Breast epithelium (tissue), 3 donors: ENCODE results near the gene BCAT1.

ENCODE experiments used
- POLR2AphosphoS5 ChIP-seq, 3 donors: sonication (generic); formaldehyde crosslinking; IDR thresholded peaks; one replicate each; pipeline ENCODE4 v1.6.1; 2017; ENCODE audit warnings: antibody characterized with exemption in 3 of 3
- TF ChIP-seq, protein P1 (sequence below), 3 donors: fragments of 450-650 bp; IDR thresholded peaks; one replicate each; pipeline ENCODE4 v1.5.1; 2016 to 2017; ENCODE audit warnings: antibody characterized with exemption in 3 of 3, mild to moderate bottlenecking in 3 of 3, moderate library complexity in 3 of 3

DNA sequence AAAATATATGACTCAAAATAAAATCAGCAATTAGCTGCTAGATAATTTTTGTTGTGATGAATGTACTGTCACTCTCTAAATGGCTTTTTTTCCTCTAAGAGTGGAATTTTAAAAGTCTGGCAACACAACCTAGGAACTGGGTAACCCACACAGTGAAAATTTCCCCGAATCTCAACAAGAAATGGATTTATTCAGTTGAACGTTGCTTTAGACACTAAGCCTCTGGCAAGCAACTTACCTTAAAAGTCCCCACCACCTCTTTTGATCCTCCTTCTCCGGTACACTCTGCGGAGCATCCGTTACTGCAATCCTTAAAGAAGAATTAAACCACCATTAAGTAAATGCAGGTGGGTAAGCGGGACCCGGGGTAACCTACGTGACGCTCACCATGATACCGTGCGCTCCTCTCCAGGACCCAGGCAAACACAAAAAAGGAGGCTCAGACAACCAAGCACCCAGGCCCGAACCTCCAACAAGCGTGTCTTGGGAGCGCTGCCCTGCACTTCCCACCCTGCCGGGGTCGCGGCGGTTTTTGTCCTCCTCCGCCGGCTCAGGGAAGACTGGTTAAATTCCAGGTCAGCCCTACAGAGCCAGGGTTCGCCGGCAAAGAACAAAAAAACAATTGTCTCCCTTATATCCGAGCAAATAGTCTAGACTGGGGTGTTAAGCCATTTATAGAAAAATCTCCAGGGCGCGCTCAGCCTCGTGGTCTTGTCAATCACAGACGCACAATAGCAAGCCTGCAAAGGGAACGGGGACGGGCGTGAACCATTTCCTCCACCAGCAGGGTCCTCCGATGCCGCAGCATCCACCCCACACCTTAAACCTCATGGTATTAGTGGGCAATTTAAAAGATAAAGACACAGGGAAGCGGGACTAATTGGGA lies 47.1 kb downstream of the BCAT1 start:
- TF ChIP-seq POLR2AphosphoS5 (IDR thresholded peaks at IDR 0.05) = no peak
- TF ChIP-seq, protein P1, sequence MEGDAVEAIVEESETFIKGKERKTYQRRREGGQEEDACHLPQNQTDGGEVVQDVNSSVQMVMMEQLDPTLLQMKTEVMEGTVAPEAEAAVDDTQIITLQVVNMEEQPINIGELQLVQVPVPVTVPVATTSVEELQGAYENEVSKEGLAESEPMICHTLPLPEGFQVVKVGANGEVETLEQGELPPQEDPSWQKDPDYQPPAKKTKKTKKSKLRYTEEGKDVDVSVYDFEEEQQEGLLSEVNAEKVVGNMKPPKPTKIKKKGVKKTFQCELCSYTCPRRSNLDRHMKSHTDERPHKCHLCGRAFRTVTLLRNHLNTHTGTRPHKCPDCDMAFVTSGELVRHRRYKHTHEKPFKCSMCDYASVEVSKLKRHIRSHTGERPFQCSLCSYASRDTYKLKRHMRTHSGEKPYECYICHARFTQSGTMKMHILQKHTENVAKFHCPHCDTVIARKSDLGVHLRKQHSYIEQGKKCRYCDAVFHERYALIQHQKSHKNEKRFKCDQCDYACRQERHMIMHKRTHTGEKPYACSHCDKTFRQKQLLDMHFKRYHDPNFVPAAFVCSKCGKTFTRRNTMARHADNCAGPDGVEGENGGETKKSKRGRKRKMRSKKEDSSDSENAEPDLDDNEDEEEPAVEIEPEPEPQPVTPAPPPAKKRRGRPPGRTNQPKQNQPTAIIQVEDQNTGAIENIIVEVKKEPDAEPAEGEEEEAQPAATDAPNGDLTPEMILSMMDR (IDR thresholded peaks at IDR 0.05) = no peak
